HCT116 (cell line): ENCODE data around the gene MEIS1. TPM values are rescaled to one million over a fixed set of nuclear protein-coding genes. Genes with fewer than 3 reads are reported as not detected.

Experiments used
- ATAC-seq: fragments of 200-7000 bp; cut with Tn5 transposase; 2 replicates; pipeline ENCODE4 v1.9.1; 2020; ENCODE audit warnings: mild to moderate bottlenecking, moderate library complexity
- BruUV-seq: library from RNA; stranded (reverse); fragments of 400-500 nt; replicated peaks from 2 replicates; lab custom pipeline; 2021; lab: Mats Ljungman, UMichigan
- CTCF ChIA-PET: fragments of 300-600 bp; sonication (Branson Sonifier 250); formaldehyde crosslinking; loops from one replicate; lab custom pipeline; 2021; ENCODE audit warnings: antibody characterized with exemption; lab: Charles Lee
- POLR2A ChIA-PET: fragments of 300-600, 350-600 bp; sonication (Branson Sonifier 250); formaldehyde crosslinking; loops from one replicate; lab custom pipeline; 2021; ENCODE audit warnings: antibody characterized with exemption; lab: Charles Lee
- RAD21 ChIA-PET, 2 experiments: fragments of 300-600 bp; sonication (Branson Sonifier 250); formaldehyde crosslinking; loops; one replicate each; lab custom pipeline; 2023; ENCODE audit warnings: low total read pairs in 2 of 2; ENCODE audit not compliant: uncharacterized antibody in 2 of 2, unreplicated experiment in 2 of 2, low non-redundant PET in 1 of 2; lab: Charles Lee
- DNase-seq: peaks from one replicate; pipeline ENCODE4 v3.0.0-alpha.2; 2010; ENCODE audit warnings: low read depth, low spot score
- H2AFZ ChIP-seq: fragments of 200-600 bp; shearing (Covaris generic), sonication (generic); 2 replicates; pipeline ENCODE4 v1.6.1; 2017; ENCODE audit warnings: low read depth, mixed run types, mixed read lengths, antibody characterized with exemption, low read length; ENCODE audit not compliant: poor library complexity, severe bottlenecking
- H3K27ac ChIP-seq: 2 replicates; pipeline ENCODE4 v1.5.1; 2012; ENCODE audit warnings: low read depth, low read length
- H3K27me3 ChIP-seq: fragments of 200-600 bp; sonication (generic); 2 replicates; pipeline ENCODE4 v1.6.1; 2016; ENCODE audit warnings: mixed run types, low read length, mixed read lengths; ENCODE audit not compliant: insufficient read depth
- H3K36me3 ChIP-seq, 2 experiments: fragments of 200-500 bp in 1 of 2; fragments of 200-600 bp in 1 of 2; sonication (Bioruptor generic) in 1 of 2; sonication (generic) in 1 of 2; 2 replicates each; pipeline versions ENCODE4 v1.5.1 to v1.6.1; 2014 to 2016; ENCODE audit warnings: low read length in 2 of 2, inconsistent platforms in 1 of 2, mixed read lengths in 1 of 2, mixed run types in 1 of 2; ENCODE audit not compliant: insufficient read depth in 2 of 2, control insufficient read depth in 1 of 2
- H3K4me1 ChIP-seq, 2 experiments: fragments of 200-600 bp in 1 of 2; sonication (generic) in 1 of 2; 2 replicates each; pipeline versions ENCODE4 v1.5.1 to v1.6.1; 2012 to 2017; ENCODE audit warnings: low read length in 2 of 2, inconsistent platforms in 1 of 2, mild to moderate bottlenecking in 1 of 2, mixed read lengths in 1 of 2, mixed run types in 1 of 2, moderate library complexity in 1 of 2; ENCODE audit not compliant: insufficient read depth in 2 of 2, control insufficient read depth in 1 of 2
- H3K4me2 ChIP-seq: fragments of 200-600 bp; sonication (generic); 2 replicates; pipeline ENCODE4 v1.6.1; 2017; ENCODE audit warnings: mixed run types, low read length, mixed read lengths
- H3K4me3 ChIP-seq, 2 experiments: fragments of 200-600 bp in 1 of 2; sonication (generic) in 1 of 2; replicated peaks in 1 of 2; 2 replicates each; pipeline ENCODE4 v1.5.1; 2011 to 2016; ENCODE audit warnings: low read length in 2 of 2, control low read depth in 1 of 2, low read depth in 1 of 2, mild to moderate bottlenecking in 1 of 2, mixed read lengths in 1 of 2, mixed run types in 1 of 2
- H3K79me2 ChIP-seq: fragments of 200-600 bp; sonication (generic); 2 replicates; pipeline ENCODE4 v1.6.1; 2017; ENCODE audit warnings: mild to moderate bottlenecking, mixed run types, low read length, moderate library complexity, mixed read lengths; ENCODE audit not compliant: insufficient read depth
- H3K9ac ChIP-seq: fragments of 200-600 bp; sonication (generic); 2 replicates; pipeline ENCODE4 v1.6.1; 2016; ENCODE audit warnings: low read length, mixed read lengths
- H3K9me2 ChIP-seq: fragments of 200-600 bp; sonication (generic), shearing (Covaris generic); 2 replicates; pipeline ENCODE4 v1.6.1; 2017; ENCODE audit warnings: mixed run types, mild to moderate bottlenecking, moderate library complexity; ENCODE audit not compliant: insufficient read depth
- H3K9me3 ChIP-seq, 2 experiments: fragments of 200-500 bp in 1 of 2; fragments of 200-600 bp in 1 of 2; sonication (Bioruptor generic) in 1 of 2; sonication (generic) in 1 of 2; 2 replicates each; pipeline ENCODE4 v1.6.1; 2014 to 2017; ENCODE audit warnings: low read length in 2 of 2, mixed read lengths in 2 of 2, inconsistent platforms in 1 of 2, low read depth in 1 of 2, mild to moderate bottlenecking in 1 of 2, mixed run types in 1 of 2, moderate library complexity in 1 of 2; ENCODE audit not compliant: control insufficient read depth in 1 of 2, insufficient read depth in 1 of 2
- H4K20me1 ChIP-seq: fragments of 200-600 bp; sonication (generic), shearing (Covaris generic); 2 replicates; pipeline ENCODE4 v1.6.1; 2017; ENCODE audit warnings: mixed run types, mild to moderate bottlenecking, moderate library complexity; ENCODE audit not compliant: insufficient read depth
- CBX3 ChIP-seq: IDR thresholded peaks from 2 replicates; pipeline ENCODE4 v1.6.1; 2012; ENCODE audit warnings: low read depth
- CEBPB ChIP-seq: IDR thresholded peaks from 2 replicates; pipeline ENCODE4 v1.6.1; 2012; ENCODE audit warnings: low read depth
- EGR1 ChIP-seq: IDR thresholded peaks from 2 replicates; pipeline ENCODE4 v1.6.1; 2012; ENCODE audit warnings: low read depth
- EZH2 ChIP-seq: fragments of 200-600 bp; sonication (generic); IDR thresholded peaks from 2 replicates; pipeline ENCODE4 v1.6.1; 2017; ENCODE audit warnings: antibody characterized with exemption, mixed run types
- EZH2phosphoT487 ChIP-seq: fragments of 200-600 bp; IDR thresholded peaks from 2 replicates; pipeline ENCODE4 v1.6.1; 2018; ENCODE audit warnings: antibody characterized with exemption, borderline replicate concordance
- FOSL1 ChIP-seq: IDR thresholded peaks from 2 replicates; pipeline ENCODE4 v1.6.1; 2012; ENCODE audit warnings: low read depth
- JUND ChIP-seq: IDR thresholded peaks from 2 replicates; pipeline ENCODE4 v1.6.1; 2012
- POLR2A ChIP-seq: IDR thresholded peaks from 2 replicates; pipeline ENCODE4 v1.7.0; 2011; ENCODE audit warnings: borderline replicate concordance; ENCODE audit not compliant: insufficient read depth, insufficient read length; ENCODE audit errors: extremely low read depth
- POLR2AphosphoS5 ChIP-seq: IDR thresholded peaks from 2 replicates; pipeline ENCODE4 v1.6.1; 2011; ENCODE audit warnings: mild to moderate bottlenecking, low read depth, low read length, moderate library complexity
- RAD21 ChIP-seq: IDR thresholded peaks from 2 replicates; pipeline ENCODE4 v1.6.1; 2012; ENCODE audit warnings: low read depth, mild to moderate bottlenecking
- REST ChIP-seq: IDR thresholded peaks from 2 replicates; pipeline ENCODE4 v1.6.1; 2012; ENCODE audit warnings: low read depth
- SRF ChIP-seq: IDR thresholded peaks from 2 replicates; pipeline ENCODE4 v1.6.1; 2012; ENCODE audit warnings: low read depth
- TCF7L2 ChIP-seq: IDR thresholded peaks from 2 replicates; pipeline ENCODE4 v1.7.0; 2011; ENCODE audit warnings: borderline replicate concordance, inconsistent platforms; ENCODE audit not compliant: insufficient read depth, insufficient read length; ENCODE audit errors: extremely low read depth
- YY1 ChIP-seq: IDR thresholded peaks from 2 replicates; pipeline ENCODE4 v1.6.1; 2011; ENCODE audit warnings: low read length, low read depth, moderate library complexity, mild to moderate bottlenecking; ENCODE audit not compliant: insufficient replicate concordance; ENCODE audit errors: extremely low read depth
- ZFX ChIP-seq: fragments of 450-650 bp; IDR thresholded peaks from 2 replicates; pipeline ENCODE4 v1.6.1; 2017
- ZNF274 ChIP-seq: fragments of 200-500 bp; sonication (Bioruptor generic); IDR thresholded peaks from 2 replicates; pipeline ENCODE4 v1.6.1; 2014; ENCODE audit warnings: mild to moderate bottlenecking, low read depth, low read length, inconsistent platforms
- intact Hi-C: fragments of 100-400 bp; cut with micrococcal nuclease; formaldehyde crosslinking; loops from 2 replicates; pipeline ENCODE4 v1.10.0; 2022
- total RNA-seq: library from RNA; stranded (reverse); gene quantifications from one replicate; pipeline ENCODE4 v1.2.1, GENCODE V29; 2021; ENCODE audit not compliant: unreplicated experiment
- TF ChIP-seq, protein P1 (sequence below): IDR thresholded peaks from 2 replicates; pipeline ENCODE4 v1.6.1; 2012
- TF ChIP-seq, protein P2 (sequence below), 3 experiments: fragments of 200-600 bp in 1 of 3; sonication (generic) in 1 of 3; IDR thresholded peaks in 2 of 3; conservative IDR thresholded peaks in 1 of 3; 2 replicates each; pipeline ENCODE4 v1.5.1; 2012 to 2017; ENCODE audit warnings: low read depth in 2 of 3, low read length in 2 of 3, antibody characterized with exemption in 1 of 3, borderline replicate concordance in 1 of 3, control low read depth in 1 of 3, mild to moderate bottlenecking in 1 of 3, mixed read lengths in 1 of 3, mixed run types in 1 of 3, moderate library complexity in 1 of 3; ENCODE audit not compliant: insufficient read depth in 1 of 3
- TF ChIP-seq, protein P3 (sequence below): IDR thresholded peaks from 2 replicates; pipeline ENCODE4 v1.6.1; 2012

The MEIS1 gene
- total RNA-seq, 1 experiment from 2014 or later: 0.32 TPM

- ChIA-PET POLR2A (no interaction called here), RAD21 (no interaction called here), CTCF (no interaction called here)
- ATAC-seq (no peak), DNase-seq (no peak)
- Histone ChIP-seq H3K27me3 (peaks cover 9% of the 10 kb centered on the region; the same call in 1 of the 2 replicates), H3K36me3 (no peaks in the 10 kb centered on the region), H3K4me2 (no peak overlapping the region), H3K4me3 (no peak overlapping the region), H3K4me1 (no peaks in the 10 kb centered on the region), H3K27ac (no peak overlapping the region), H3K9ac (no peak overlapping the region), H3K9me2 (no peaks in the 10 kb centered on the region), H4K20me1 (no peaks in the 10 kb centered on the region; the same call in 1 of the 2 replicates), H2AFZ (no peak overlapping the region), H3K9me3 (no peaks in the 10 kb centered on the region; a peak in 1 of 4 replicates), H3K79me2 (no peaks in the 10 kb centered on the region)
- intact Hi-C loops: no loop called here
- BruUV-seq: no TSS peak
- TF ChIP-seq CEBPB: no peak
- no peak for TF ChIP-seq EZH2phosphoT487
- no peak for TF ChIP-seq POLR2AphosphoS5
- no peak for TF ChIP-seq FOSL1
- TF ChIP-seq EGR1: no peak
- no peak for TF ChIP-seq EZH2
- no peak for TF ChIP-seq REST
- TF ChIP-seq POLR2A: no peak
- TF ChIP-seq JUND: no peak
- no peak for TF ChIP-seq ZFX
- no peak for TF ChIP-seq TCF7L2
- TF ChIP-seq RAD21: no peak
- no peak for TF ChIP-seq CBX3
- TF ChIP-seq, protein P1, sequence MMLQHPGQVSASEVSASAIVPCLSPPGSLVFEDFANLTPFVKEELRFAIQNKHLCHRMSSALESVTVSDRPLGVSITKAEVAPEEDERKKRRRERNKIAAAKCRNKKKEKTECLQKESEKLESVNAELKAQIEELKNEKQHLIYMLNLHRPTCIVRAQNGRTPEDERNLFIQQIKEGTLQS: no peak
- TF ChIP-seq ZNF274: no peak
- no peak for TF ChIP-seq YY1
- TF ChIP-seq SRF: no peak
- TF ChIP-seq, protein P2, sequence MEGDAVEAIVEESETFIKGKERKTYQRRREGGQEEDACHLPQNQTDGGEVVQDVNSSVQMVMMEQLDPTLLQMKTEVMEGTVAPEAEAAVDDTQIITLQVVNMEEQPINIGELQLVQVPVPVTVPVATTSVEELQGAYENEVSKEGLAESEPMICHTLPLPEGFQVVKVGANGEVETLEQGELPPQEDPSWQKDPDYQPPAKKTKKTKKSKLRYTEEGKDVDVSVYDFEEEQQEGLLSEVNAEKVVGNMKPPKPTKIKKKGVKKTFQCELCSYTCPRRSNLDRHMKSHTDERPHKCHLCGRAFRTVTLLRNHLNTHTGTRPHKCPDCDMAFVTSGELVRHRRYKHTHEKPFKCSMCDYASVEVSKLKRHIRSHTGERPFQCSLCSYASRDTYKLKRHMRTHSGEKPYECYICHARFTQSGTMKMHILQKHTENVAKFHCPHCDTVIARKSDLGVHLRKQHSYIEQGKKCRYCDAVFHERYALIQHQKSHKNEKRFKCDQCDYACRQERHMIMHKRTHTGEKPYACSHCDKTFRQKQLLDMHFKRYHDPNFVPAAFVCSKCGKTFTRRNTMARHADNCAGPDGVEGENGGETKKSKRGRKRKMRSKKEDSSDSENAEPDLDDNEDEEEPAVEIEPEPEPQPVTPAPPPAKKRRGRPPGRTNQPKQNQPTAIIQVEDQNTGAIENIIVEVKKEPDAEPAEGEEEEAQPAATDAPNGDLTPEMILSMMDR (IDR thresholded peaks at IDR 0.05 in 2 of 3, conservative IDR thresholded peaks at IDR 0.05 in 1 of 3; ENCODE audit: borderline replicate concordance in 1 of 3, insufficient read depth in 1 of 3, low read depth in 2 of 3, low read length in 2 of 3): no peak
- TF ChIP-seq, protein P3, sequence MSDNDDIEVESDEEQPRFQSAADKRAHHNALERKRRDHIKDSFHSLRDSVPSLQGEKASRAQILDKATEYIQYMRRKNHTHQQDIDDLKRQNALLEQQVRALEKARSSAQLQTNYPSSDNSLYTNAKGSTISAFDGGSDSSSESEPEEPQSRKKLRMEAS: no peak
These were observed 21.5 kb downstream of the MEIS1 start for GRCh38 chr2:66456183-66457041.
